Parathyroid adenoma (tissue), 2 donors: ENCODE data around the gene CEP152.
"Not testable (repeated sequence)": the region's sequence is repeated elsewhere in the genome, so short reads cannot be mapped to it uniquely, and the experiment has no call there.

Source experiments
- H2AFZ ChIP-seq: fragments of 300-600 bp; sonication (generic); one replicate; pipeline ENCODE4 v1.7.0; 2017; ENCODE audit warnings: antibody characterized with exemption, mild to moderate bottlenecking
- H3K27ac ChIP-seq: fragments of 300-600 bp; sonication (generic); one replicate; pipeline ENCODE4 v1.7.0; 2017
- H3K27me3 ChIP-seq: fragments of 300-600 bp; sonication (generic); one replicate; pipeline ENCODE4 v1.7.0; 2017; ENCODE audit warnings: low read length; ENCODE audit not compliant: control insufficient read depth, insufficient read depth
- H3K36me3 ChIP-seq: fragments of 300-600 bp; sonication (generic); one replicate; pipeline ENCODE4 v1.7.0; 2017; ENCODE audit warnings: low read length; ENCODE audit not compliant: control insufficient read depth, insufficient read depth
- H3K4me1 ChIP-seq: fragments of 300-600 bp; sonication (generic); one replicate; pipeline ENCODE4 v1.7.0; 2017; ENCODE audit warnings: control low read depth
- H3K4me2 ChIP-seq: fragments of 300-600 bp; sonication (generic); one replicate; pipeline ENCODE4 v1.7.0; 2017; ENCODE audit warnings: low read length
- H3K4me3 ChIP-seq: fragments of 300-600 bp; sonication (generic); one replicate; pipeline ENCODE4 v1.7.0; 2017; ENCODE audit warnings: low read depth, low read length
- H3K79me2 ChIP-seq: fragments of 300-600 bp; sonication (generic); one replicate; pipeline ENCODE4 v1.7.0; 2017; ENCODE audit warnings: control low read depth
- H3K9ac ChIP-seq: fragments of 300-600 bp; sonication (generic); one replicate; pipeline ENCODE4 v1.7.0; 2017; ENCODE audit warnings: mild to moderate bottlenecking
- H3K9me3 ChIP-seq: fragments of 300-600 bp; sonication (generic); one replicate; pipeline ENCODE4 v1.7.0; 2017; ENCODE audit warnings: low read length; ENCODE audit not compliant: control insufficient read depth
- TF ChIP-seq, protein P1 (sequence below): fragments of 300-600 bp; sonication (generic); IDR thresholded peaks from one replicate; pipeline ENCODE4 v1.7.0; 2017; ENCODE audit warnings: antibody characterized with exemption, mild to moderate bottlenecking
- donor health status: primary hyperparathyroidism.

CEP152 gene

DNA sequence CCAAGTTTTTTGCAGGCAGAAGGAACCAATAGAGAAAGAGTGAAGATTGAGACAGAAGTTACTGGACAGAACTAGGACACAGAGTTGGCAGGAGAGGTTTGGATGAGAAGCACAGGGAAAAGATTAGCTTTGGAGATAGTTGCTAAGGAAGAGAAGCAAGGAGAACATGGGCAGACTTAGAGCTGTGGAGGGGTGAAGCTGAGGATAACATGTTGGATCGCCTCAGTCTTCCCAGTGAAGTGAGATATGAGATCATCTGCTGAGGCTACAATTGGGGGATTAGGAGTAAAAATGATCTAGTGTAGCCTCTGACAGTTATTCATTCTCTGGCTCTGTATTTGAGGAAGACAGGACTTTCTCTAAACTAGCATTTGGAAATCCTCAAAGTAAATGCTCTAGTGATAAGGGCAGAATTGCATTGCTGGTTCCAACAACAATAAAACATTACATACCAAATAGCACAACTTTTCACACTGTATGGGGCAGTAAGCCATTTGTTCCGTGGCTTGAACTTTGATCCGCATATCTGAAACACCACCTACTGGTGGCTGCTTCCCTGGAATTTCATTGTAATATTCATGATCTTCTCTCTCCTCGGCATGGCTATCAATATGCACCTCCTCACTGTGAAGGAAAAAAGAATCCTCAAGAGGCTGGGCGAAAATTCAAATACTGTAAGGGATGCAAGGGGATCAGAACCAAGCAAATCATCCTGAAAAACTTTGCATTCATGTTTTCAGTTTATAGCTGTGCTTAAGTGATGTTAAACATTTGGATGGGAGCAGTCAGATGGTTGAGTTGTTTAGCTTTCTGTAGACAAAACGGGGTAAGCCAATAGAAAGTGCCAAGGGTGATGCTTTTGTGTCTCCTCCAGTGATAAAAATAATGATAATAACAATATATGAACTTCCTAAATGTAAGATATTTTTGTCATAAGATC is 44.9 kb upstream of the CEP152 start:
- H2AFZ ChIP-seq = peak overlapping the region; percentile 20
- no peaks in the 10 kb centered on the region for H3K79me2 ChIP-seq
- no peak overlapping the region for H3K4me3 ChIP-seq
- no peaks in the 10 kb centered on the region for H3K9me3 ChIP-seq
- no peaks in the 10 kb centered on the region for H3K4me1 ChIP-seq
- H3K4me2 ChIP-seq = no peak overlapping the region
- no peak overlapping the region for H3K27ac ChIP-seq
- no peaks in the 10 kb centered on the region for H3K27me3 ChIP-seq
- no peaks in the 10 kb centered on the region for H3K36me3 ChIP-seq
- TF ChIP-seq, protein P1, sequence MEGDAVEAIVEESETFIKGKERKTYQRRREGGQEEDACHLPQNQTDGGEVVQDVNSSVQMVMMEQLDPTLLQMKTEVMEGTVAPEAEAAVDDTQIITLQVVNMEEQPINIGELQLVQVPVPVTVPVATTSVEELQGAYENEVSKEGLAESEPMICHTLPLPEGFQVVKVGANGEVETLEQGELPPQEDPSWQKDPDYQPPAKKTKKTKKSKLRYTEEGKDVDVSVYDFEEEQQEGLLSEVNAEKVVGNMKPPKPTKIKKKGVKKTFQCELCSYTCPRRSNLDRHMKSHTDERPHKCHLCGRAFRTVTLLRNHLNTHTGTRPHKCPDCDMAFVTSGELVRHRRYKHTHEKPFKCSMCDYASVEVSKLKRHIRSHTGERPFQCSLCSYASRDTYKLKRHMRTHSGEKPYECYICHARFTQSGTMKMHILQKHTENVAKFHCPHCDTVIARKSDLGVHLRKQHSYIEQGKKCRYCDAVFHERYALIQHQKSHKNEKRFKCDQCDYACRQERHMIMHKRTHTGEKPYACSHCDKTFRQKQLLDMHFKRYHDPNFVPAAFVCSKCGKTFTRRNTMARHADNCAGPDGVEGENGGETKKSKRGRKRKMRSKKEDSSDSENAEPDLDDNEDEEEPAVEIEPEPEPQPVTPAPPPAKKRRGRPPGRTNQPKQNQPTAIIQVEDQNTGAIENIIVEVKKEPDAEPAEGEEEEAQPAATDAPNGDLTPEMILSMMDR = peak; percentile 10
- no peak overlapping the region for H3K9ac ChIP-seq

DNA sequence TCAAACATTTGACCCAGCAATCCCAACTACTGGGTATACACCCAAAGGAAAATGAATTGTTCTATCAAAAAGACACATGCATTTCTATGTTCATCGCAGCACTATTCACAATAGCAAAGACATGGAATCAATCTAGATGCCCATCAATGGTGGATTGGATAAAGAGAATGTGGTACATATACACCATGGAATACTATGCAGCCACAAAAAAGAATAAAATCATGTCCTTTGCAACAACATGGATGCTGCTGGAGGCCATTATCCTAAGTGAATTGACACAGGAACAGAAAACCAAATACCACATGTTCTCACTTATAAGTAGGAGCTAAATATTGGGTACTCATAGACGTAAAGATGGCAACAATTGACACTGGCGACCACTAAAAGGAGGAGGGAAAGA is 43.6 kb upstream of the CEP152 start:
- not testable (repeated sequence) for H3K27ac ChIP-seq, H3K9me3 ChIP-seq, H3K4me2 ChIP-seq, H3K27me3 ChIP-seq, H3K4me3 ChIP-seq, H3K9ac ChIP-seq, H3K79me2 ChIP-seq, H2AFZ ChIP-seq, H3K4me1 ChIP-seq, H3K36me3 ChIP-seq

DNA sequence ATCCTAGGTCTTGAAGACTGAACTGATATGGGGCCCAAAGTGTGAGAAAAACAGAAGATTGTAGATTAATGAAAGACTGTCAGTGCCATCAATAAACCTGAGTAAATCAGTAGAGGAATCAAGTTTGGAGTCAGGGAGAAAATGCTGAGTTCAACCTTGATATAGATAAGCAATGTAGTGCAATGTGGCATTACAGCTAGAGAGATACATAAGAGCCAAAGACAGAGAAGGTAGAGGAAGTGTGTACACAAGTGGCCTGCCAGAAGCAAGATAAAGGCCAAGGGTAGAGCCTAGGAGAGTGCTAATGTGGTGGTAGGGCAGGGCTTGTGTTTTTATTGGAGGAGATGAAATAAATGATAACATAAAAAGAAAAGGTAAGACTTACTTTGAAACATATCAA is 41.1 kb upstream of the CEP152 start:
- Histone ChIP-seq H3K27me3 (no peaks in the 10 kb centered on the region), H3K9ac (no peak overlapping the region), H3K27ac (no peak overlapping the region), H3K36me3 (no peaks in the 10 kb centered on the region), H3K79me2 (no peaks in the 10 kb centered on the region), H3K9me3 (no peaks in the 10 kb centered on the region), H3K4me3 (no peak overlapping the region), H2AFZ (no peak overlapping the region), H3K4me1 (no peaks in the 10 kb centered on the region), H3K4me2 (no peak overlapping the region)
- TF ChIP-seq, protein P1 = no peak

DNA sequence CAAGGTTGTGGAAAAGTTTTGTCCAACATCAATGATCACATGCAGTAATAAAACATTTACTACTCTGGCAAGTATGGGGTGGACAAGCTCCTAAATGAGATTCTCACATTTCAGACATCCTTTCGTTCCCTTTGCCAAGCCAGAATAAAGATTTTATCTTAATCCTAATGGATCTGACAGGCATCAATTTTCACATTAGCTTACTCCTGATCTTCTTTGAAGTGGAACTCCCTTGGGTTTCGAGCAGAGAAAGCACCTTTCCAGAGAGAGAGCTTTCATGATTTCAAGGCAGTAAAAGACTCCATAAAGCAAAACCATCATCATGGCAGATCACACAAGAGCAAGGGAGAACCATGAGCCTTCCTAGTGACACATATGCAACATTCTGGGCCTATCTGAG is 39.8 kb upstream of the CEP152 start:
- Histone ChIP-seq H3K27ac (no peak overlapping the region), H3K36me3 (no peaks in the 10 kb centered on the region), H3K4me2 (no peak overlapping the region), H3K4me1 (no peaks in the 10 kb centered on the region), H3K4me3 (no peak overlapping the region), H3K79me2 (no peaks in the 10 kb centered on the region), H3K9ac (no peak overlapping the region), H3K27me3 (no peaks in the 10 kb centered on the region), H2AFZ (no peak overlapping the region), H3K9me3 (no peaks in the 10 kb centered on the region)
- TF ChIP-seq, protein P1 = no peak

DNA sequence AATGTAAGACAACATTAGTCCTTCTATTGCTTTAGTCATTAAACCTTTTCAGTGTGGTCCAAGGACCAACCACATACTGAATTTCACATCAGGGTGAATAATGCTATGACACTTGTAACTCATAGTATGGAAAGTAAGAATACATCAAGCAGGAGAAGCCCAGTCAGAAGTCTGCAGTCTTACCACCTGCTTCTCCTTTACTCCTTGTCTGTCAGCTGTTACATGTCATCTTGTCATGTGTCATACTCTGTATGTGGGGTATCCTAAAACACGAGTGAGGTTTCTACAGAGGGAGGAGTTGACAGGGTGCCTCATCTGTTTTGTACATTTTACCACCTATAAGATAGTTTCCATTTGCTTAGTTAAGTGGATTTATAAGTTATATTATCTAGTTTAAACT is 34.3 kb upstream of the CEP152 start:
- no peak overlapping the region for H3K4me3 ChIP-seq
- H3K27ac ChIP-seq = no peak overlapping the region
- H3K4me2 ChIP-seq = no peak overlapping the region
- no peaks in the 10 kb centered on the region for H3K36me3 ChIP-seq
- no peaks in the 10 kb centered on the region for H3K27me3 ChIP-seq
- H3K9ac ChIP-seq = no peak overlapping the region
- no peaks in the 10 kb centered on the region for H3K79me2 ChIP-seq
- no peaks in the 10 kb centered on the region for H3K4me1 ChIP-seq
- no peaks in the 10 kb centered on the region for H3K9me3 ChIP-seq
- TF ChIP-seq, protein P1 = no peak
- H2AFZ ChIP-seq = no peak overlapping the region
